NOMO-1 (cell line): ENCODE results near the gene TBC1D26.
"Not testable (repeated sequence)": the region's sequence is repeated elsewhere in the genome, so short reads cannot be mapped to it uniquely, and the experiment has no call there.

Experiments used
- DNase-seq, 2 experiments: peaks; one replicate each; lab custom pipeline; 2025; ENCODE audit not compliant: unreplicated experiment in 2 of 2; lab: John Stamatoyannopoulos, UW

Gene TBC1D26

DNA sequence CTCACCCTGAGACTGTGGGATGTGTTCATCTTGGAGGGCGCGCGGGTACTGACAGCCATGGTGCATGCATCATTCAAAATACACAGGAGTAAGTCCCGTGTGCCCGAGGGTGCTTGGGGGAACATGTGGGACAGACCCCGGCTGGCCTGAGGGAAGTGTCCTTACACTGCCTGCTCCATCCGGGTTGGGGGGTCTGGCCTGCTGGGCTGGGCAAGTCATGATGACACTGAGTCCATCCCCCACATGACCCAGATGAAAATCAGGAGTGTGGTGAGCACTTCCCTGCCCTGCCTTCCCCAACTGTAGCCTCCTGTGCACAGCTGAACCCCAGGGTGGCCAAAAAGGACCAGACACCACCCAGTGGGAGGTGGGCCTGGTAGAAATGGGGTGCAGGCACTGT, 10.8 kb downstream of the TBC1D26 start:
- no peak for DNase-seq

- DNase-seq: no peak
Measured at GRCh38 chr17:15744074-15744676, 12.1 kb downstream of the TBC1D26 start.

DNA sequence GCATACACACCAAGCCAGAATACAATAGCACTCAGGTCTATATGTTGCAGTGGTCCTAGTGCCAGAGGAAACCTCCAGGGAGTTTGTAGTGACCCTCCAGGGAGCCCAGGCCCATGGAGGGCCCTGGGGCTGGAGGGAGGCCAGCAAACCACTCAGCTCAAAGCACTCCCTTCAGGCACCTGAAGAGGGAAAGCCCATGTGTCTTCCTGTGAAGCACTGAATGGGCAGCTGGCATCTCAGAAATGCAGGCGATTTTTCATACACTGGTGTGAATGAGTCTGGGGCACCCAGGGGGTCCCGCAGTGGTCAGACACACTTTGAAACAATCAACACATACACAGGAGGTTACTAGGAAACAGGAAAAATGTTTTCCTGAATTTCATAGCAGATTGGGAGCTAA, 12.8 kb downstream of the TBC1D26 start:
- DNase-seq: no peak

GRCh38 chr17:15749403-15749802, 17.3 kb downstream of the TBC1D26 start:
- DNase-seq: not testable (repeated sequence)

DNA sequence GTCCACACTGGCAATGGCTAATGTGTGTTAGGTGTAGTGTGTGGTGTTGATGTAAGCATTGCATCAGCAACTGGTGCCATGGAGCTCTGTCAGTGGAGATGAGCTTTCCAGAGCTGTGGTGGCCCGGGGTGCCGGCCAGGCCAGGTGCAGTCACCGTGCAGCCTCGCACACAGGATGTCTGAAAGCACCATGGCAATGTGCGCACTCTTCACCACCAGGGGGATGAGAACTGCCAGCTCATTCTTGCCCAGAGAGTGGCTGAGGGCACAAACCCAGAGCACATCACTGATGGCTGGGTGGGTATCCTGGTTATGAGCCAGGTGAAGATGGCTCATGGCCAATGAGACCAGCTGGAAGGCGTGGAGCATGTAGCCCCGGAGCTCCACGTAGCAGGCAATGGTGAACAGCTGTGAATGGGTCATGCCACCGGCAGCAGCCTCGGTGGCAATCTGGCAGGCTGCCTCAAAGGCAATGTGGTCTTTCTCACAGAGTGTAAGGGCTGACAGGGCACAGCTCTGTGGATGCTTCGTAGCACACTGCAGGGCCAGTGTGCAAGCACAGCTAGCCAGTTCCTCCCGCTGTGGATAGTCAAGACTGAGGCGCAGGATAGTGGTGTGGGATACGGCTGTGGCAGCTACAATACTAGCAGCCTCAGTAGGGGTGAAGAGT, 36.9 kb downstream of the TBC1D26 start:
- DNase-seq: not testable (repeated sequence)

- DNase-seq: not testable (repeated sequence)
Measured at GRCh38 chr17:15770679-15771078, 38.6 kb downstream of the TBC1D26 start.

DNA sequence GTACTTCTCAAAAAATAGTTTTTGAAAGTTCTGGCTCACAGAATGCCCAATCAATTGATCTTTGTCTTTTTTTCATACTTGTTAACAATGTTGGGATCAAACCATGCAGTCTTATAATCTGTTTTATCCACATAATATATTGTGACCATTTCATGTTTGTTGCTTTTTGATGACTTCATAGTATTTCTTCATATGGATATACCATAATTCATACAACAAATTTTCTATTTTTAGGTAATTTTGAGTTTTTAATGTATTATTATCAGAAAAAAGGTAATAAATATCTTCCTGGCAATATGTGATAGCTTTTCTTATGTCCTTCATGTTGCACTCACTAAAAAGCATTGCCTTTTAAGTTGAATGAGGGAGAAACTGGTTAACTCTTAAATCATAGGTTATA, 44.8 kb downstream of the TBC1D26 start:
- DNase-seq: no peak

- no peak for DNase-seq
Measured at GRCh38 chr17:15777297-15777696, 45.2 kb downstream of the TBC1D26 start.

GRCh38 chr17:15777717-15778116, 45.6 kb downstream of the TBC1D26 start:
- no peak for DNase-seq

GRCh38 chr17:15779119-15779518, 47.0 kb downstream of the TBC1D26 start:
- no peak for DNase-seq

GRCh38 chr17:15780188-15780587, 48.1 kb downstream of the TBC1D26 start:
- no peak for DNase-seq

DNA sequence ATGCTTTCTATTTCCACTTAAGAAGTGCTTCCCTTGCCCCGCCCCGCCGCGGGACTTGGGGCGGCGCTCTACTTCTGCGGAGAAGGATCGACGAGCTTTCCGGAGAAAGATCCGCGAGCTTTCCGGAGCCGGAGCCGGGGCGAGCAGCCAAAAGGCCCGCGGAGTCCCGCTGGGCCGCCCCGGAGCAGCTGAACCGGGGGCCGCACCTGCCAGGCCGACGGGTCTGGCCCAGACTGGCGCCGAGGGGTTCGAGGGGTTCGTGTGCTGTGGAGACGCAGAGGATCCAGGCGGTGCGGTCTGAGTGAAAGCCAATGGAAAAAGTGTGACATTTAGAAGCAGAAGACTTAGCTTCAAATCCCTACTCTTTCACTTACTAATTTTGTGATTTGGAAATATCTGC, 50.8 kb downstream of the TBC1D26 start:
- DNase-seq: peak in 1 of 2 experiments; percentile 4

DNA sequence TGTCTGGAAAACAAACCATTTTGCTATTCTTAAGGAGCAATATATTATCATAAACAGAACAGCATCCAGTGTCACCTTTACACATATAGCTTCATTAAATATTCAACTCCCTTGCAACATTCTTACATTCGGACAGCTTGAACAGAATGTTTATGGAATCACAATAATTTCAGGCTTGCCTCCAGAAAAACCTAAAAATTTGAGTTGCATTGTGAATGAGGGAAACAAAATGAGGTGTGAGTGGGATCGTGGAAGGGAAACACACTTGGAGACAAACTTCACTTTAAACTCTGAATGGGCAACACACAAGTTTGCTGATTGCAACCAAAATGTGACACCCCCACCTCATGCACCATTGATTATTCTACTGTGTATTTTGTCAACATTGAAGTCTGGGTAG, 51.4 kb downstream of the TBC1D26 start:
- DNase-seq: no peak

DNA sequence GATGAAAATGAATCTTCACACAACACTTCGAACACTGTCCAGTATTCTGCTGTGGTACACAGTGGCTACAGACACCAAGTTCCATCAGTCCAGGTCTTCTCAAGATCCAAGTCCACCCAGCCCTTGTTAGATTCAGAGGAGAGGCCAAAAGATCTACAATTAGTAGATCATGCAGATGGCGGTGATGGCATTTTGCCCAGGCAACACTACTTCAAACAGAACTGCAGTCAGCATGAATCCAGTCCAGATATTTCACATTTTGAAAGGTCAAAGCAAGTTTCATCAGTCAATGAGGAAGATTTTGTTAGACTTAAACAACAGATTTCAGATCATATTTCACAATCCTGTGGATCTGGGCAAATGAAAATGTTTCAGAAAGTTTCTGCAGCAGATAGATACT, 52.3 kb downstream of the TBC1D26 start:
- not testable (repeated sequence) for DNase-seq

DNA sequence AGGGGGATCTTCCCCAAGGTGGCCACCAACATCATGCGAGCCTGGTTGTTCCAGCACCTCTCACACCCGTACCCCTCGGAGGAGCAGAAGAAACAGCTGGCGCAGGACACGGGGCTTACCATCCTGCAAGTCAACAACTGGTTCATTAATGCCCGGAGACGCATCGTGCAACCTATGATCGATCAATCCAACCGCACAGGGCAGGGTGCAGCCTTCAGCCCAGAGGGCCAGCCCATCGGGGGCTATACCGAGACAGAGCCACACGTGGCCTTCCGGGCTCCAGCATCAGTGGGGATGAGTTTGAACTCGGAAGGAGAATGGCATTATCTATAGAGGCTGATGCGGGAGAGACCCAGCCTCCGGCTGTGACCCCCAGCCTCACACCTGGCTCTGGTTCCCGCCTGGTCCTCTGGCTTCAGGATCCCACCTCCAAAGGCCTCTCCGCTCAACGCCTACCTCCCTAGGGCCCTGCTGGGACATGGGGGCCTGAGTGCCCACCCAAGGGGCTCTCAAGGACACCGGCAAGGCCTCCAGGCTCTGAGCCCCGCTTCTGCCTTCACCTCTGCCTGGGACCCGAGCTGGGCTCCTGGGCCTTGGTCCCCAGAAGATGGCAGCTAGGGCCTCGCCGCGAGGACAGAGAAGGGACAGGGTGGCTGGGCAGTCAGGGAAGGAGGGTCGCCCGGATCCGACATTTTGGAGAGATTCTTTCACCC, 55.4 kb downstream of the TBC1D26 start:
- DNase-seq: not testable (repeated sequence)

DNA sequence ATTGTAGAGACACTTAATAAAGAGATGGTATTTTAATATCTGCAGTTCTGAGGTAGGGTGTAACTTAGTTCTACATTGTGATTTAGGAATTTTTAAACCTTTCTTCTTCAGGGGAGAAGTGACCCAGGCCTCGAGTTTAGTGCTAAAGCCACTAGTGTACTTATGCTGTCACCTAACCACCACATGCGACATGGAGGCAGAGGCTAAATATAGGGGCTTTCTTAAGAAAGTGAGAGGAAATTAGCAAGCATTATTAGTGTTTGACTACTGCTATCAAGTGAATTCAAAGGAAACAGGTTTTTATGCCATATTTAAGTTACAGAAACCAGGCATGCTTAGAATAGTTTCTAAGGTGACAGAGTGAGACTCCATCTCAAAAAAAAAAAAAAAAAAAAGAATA, 56.3 kb downstream of the TBC1D26 start:
- DNase-seq: not testable (repeated sequence)
